Psoas muscle (tissue), 8 donors: ENCODE data around the gene HIRA. TPM values are rescaled to one million over a fixed set of nuclear protein-coding genes. Genes with fewer than 3 reads are reported as not detected.

Experiments used
- ATAC-seq, 4 donors: fragments of 200-7000 bp; cut with Tn5 transposase; one replicate each; pipeline ENCODE4 v1.9.1; 2020; ENCODE audit warnings: moderate library complexity in 3 of 4, mild to moderate bottlenecking in 2 of 4
- DNase-seq, 2 donors: peaks; one replicate each; pipeline ENCODE4 v3.0.0-alpha.2; 2020
- H3K27ac ChIP-seq: fragments of 200-600 bp; one replicate; pipeline ENCODE4 v1.8.0; 2022
- H3K27me3 ChIP-seq, 3 donors: fragments of 200-600 bp in 1 of 3; one replicate each; pipeline versions ENCODE4 v1.6.1 to v1.8.0; 2013 to 2022; ENCODE audit warnings: low read length in 2 of 3, mild to moderate bottlenecking in 2 of 3, moderate library complexity in 1 of 3; ENCODE audit not compliant: insufficient read depth in 3 of 3
- H3K36me3 ChIP-seq, 2 donors: fragments of 200-600 bp in 1 of 2; one replicate each; pipeline versions ENCODE4 v1.6.1 to v1.8.0; 2013 to 2022; ENCODE audit warnings: low read depth in 1 of 2, mild to moderate bottlenecking in 1 of 2, moderate library complexity in 1 of 2; ENCODE audit not compliant: insufficient read depth in 1 of 2
- H3K4me1 ChIP-seq: fragments of 200-600 bp; one replicate; pipeline ENCODE4 v1.8.0; 2022
- H3K4me3 ChIP-seq: fragments of 200-600 bp; one replicate; pipeline ENCODE4 v1.8.0; 2022; ENCODE audit warnings: mild to moderate bottlenecking
- H3K9me3 ChIP-seq: fragments of 200-600 bp; one replicate; pipeline ENCODE4 v1.8.0; 2022
- CTCF ChIP-seq: fragments of 200-600 bp; IDR thresholded peaks from one replicate; pipeline ENCODE4 v1.8.0; 2022; ENCODE audit warnings: antibody characterized with exemption
- WGBS, 3 donors: extraction: QIAGEN DNeasy Blood & Tissue Kit; methylation state at CpG; one replicate each; pipeline versions ENCODE4 v1.1.6 to v1.1.7; 2013; 5-methylcytosine and 5-hydroxymethylcytosine counted together
- intact Hi-C, 2 donors: fragments of 100-400 bp; cut with DNase I; formaldehyde crosslinking; loops; one replicate each; pipeline versions ENCODE4 v1.11.0 to v1.14.2; 2022
- polyA plus RNA-seq, 3 donors: library from polyadenylated mRNA; stranded (reverse); fragments of 200-250 nt; gene quantifications; one replicate each; pipeline ENCODE4 v1.2.3, GENCODE V29; 2013
- total RNA-seq, 4 donors: library from RNA; stranded (reverse); fragmentation: NEBNext Ultra II Directional in 2 of 4; extraction: Animal tissue kit (Norgen Biotek cat#: 25700) in 2 of 4; gene quantifications; one replicate each; pipeline versions ENCODE4 v1.2.1 to v1.2.4, GENCODE V29; 2021 to 2023
- donor health status: healthy with polysubstance abuse.
- donor health status: DM: no; HTN: no; CAD: no; lungs with moderate emphysema.
- donor health status: Bipolar disorder and iron deficiency.
- donor health status: healthy.
- donor health status: DM: yes; HTN: yes; CAD: no.
- donor health status: DM: no; HTN: no; CAD: no.
- donor health status: DM: no; HTN: no; CAD: no.
- donor health status: DM: yes; HTN: yes; CAD: no.

HIRA gene
- total and polyA plus RNA-seq, 7 donors = 12.3 to 32.7 (median 17.2) TPM

- intact Hi-C loops = loop anchor here in 1 of 2 donors (10.0 kb wide), 1 partner anchor 67 kb away; no protein-coding TSS in a partner anchor
- WGBS, 3 donors = 95 to 97% (median 97%) methylated on average over 4 of the region's 4 CpGs
- peaks cover 17 to 79% of the 10 kb centered on the region in 2 donors for H3K36me3 ChIP-seq
Measured at GRCh38 chr22:19451570-19451969, 20.0 kb upstream of the HIRA start.

GRCh38 chr22:19450363-19451175, 19.0 kb upstream of the HIRA start:
- Histone ChIP-seq H3K36me3 (peaks cover 12 to 69% of the 10 kb centered on the region in 2 donors), H3K27me3 (no peaks in the 10 kb centered on the region), H3K4me1 (peaks cover 23% of the 10 kb centered on the region), H3K4me3 (no peak overlapping the region), H3K27ac (peak overlapping the region; percentile 16), H3K9me3 (no peaks in the 10 kb centered on the region)
- intact Hi-C loops = loop anchor here in 1 of 2 donors (10.0 kb wide), 1 partner anchor 66 kb away; no protein-coding TSS in a partner anchor
- no peak for TF ChIP-seq CTCF
- WGBS, 3 donors = 70 to 83% (median 72%) methylated on average over 8 of the region's 8 CpGs
- ATAC-seq = no peak
- no peak for DNase-seq

More at GRCh38 chr22:19451570-19451969, 20.0 kb upstream of the HIRA start:
- no peaks in the 10 kb centered on the region for H3K9me3 ChIP-seq
- no peak for TF ChIP-seq CTCF
- H3K4me3 ChIP-seq = no peak overlapping the region
- H3K4me1 ChIP-seq = peaks cover 13% of the 10 kb centered on the region
- H3K27me3 ChIP-seq = no peaks in the 10 kb centered on the region
- ATAC-seq = no peak
- no peak overlapping the region for H3K27ac ChIP-seq
- DNase-seq = no peak

- 65 to 90% (median 72%) methylated on average over 2 of the region's 2 CpGs for WGBS, 3 donors
- no peak overlapping the region for H3K27ac ChIP-seq
- H3K4me1 ChIP-seq = peaks cover 34% of the 10 kb centered on the region
- TF ChIP-seq CTCF = no peak
- H3K27me3 ChIP-seq = no peaks in the 10 kb centered on the region
- intact Hi-C loops = loop anchor here (5.0 to 10.0 kb wide), 2 partner anchors 155 to 157 kb away; partner anchors contain the start of gene CLTCL1 (in 2 of the 2)
- no peaks in the 10 kb centered on the region for H3K9me3 ChIP-seq
- DNase-seq (no peak), ATAC-seq (no peak)
- H3K4me3 ChIP-seq = no peak overlapping the region
- H3K36me3 ChIP-seq = peaks cover 5 to 61% of the 10 kb centered on the region in 2 donors
Measured at GRCh38 chr22:19449422-19449767, 17.9 kb upstream of the HIRA start.

- WGBS, 3 donors = 73 to 91% (median 74%) methylated on average over 5 of the region's 5 CpGs
- no peaks in the 10 kb centered on the region for H3K27me3 ChIP-seq
- TF ChIP-seq CTCF = no peak
- H3K9me3 ChIP-seq = no peaks in the 10 kb centered on the region
- H3K36me3 ChIP-seq = peaks cover 5 to 61% of the 10 kb centered on the region in 2 donors
- H3K4me1 ChIP-seq = peaks cover 36% of the 10 kb centered on the region
- H3K27ac ChIP-seq = peak overlapping the region; percentile 98
- no peak for DNase-seq
- H3K4me3 ChIP-seq = peak overlapping the region; percentile 94
- intact Hi-C loops = loop anchor here (5.0 to 10.0 kb wide), 2 partner anchors 154 to 157 kb away; partner anchors contain the start of gene CLTCL1 (in 2 of the 2)
- ATAC-seq = no peak
Measured at GRCh38 chr22:19448739-19449421, 17.3 kb upstream of the HIRA start.
